HG03378 (cell line): ENCODE data around the gene JPH2.

Experiments used
- ATAC-seq: cut with Tn5 transposase; IDR thresholded peaks from one replicate; pipeline ENCODE4 v1.9.1; 2021; ENCODE audit warnings: mild to moderate bottlenecking, moderate library complexity; ENCODE audit not compliant: unreplicated experiment

JPH2 gene

GRCh38 chr20:44106615-44107014, 80.4 kb downstream of the JPH2 start:
- ATAC-seq: no peak

GRCh38 chr20:44104798-44105517, 82.0 kb downstream of the JPH2 start:
- no peak for ATAC-seq

GRCh38 chr20:44102582-44102981, 84.4 kb downstream of the JPH2 start:
- no peak for ATAC-seq

- ATAC-seq: no peak
Measured at GRCh38 chr20:44099832-44100231, 87.2 kb downstream of the JPH2 start.

- no peak for ATAC-seq
Measured at GRCh38 chr20:44098657-44099056, 88.3 kb downstream of the JPH2 start.

- ATAC-seq: no peak
Measured at GRCh38 chr20:44098256-44098630, 88.7 kb downstream of the JPH2 start.

GRCh38 chr20:44097521-44098255, 89.3 kb downstream of the JPH2 start:
- ATAC-seq: no peak

GRCh38 chr20:44095831-44096230, 91.2 kb downstream of the JPH2 start:
- ATAC-seq: no peak

GRCh38 chr20:44093249-44093582, 93.8 kb downstream of the JPH2 start:
- ATAC-seq: no peak

- ATAC-seq: no peak
Measured at GRCh38 chr20:44092551-44093248, 94.3 kb downstream of the JPH2 start.

- no peak for ATAC-seq
Measured at GRCh38 chr20:44091026-44091425, 96.0 kb downstream of the JPH2 start.

- ATAC-seq: no peak
Measured at GRCh38 chr20:44089987-44090674, 96.9 kb downstream of the JPH2 start.

GRCh38 chr20:44087857-44088120, 99.2 kb downstream of the JPH2 start:
- no peak for ATAC-seq

- ATAC-seq: no peak
Measured at GRCh38 chr20:44087051-44087856, 99.7 kb downstream of the JPH2 start.

GRCh38 chr20:44085616-44086434, 101.2 kb downstream of the JPH2 start:
- ATAC-seq: no peak

GRCh38 chr20:44084891-44085290, 102.1 kb downstream of the JPH2 start:
- ATAC-seq: no peak

GRCh38 chr20:44084439-44084838, 102.5 kb downstream of the JPH2 start:
- ATAC-seq: no peak

- ATAC-seq: no peak
Measured at GRCh38 chr20:44083220-44083933, 103.6 kb downstream of the JPH2 start.

- no peak for ATAC-seq
Measured at GRCh38 chr20:44081888-44082287, 105.1 kb downstream of the JPH2 start.
